Neural progenitor cell (in vitro differentiated cells): ENCODE results near the gene TFCP2L1.

Experiments used
- EZH2phosphoT487 ChIP-seq: fragments of 200-600 bp; sonication (generic); IDR thresholded peaks from 2 replicates; pipeline ENCODE4 v1.6.1; 2017; ENCODE audit warnings: antibody characterized with exemption
- TF ChIP-seq, protein P1 (sequence below): fragments of 200-600 bp; sonication (generic); IDR thresholded peaks from 2 replicates; pipeline ENCODE4 v1.5.1; 2017; ENCODE audit warnings: antibody characterized with exemption, mild to moderate bottlenecking

DNA sequence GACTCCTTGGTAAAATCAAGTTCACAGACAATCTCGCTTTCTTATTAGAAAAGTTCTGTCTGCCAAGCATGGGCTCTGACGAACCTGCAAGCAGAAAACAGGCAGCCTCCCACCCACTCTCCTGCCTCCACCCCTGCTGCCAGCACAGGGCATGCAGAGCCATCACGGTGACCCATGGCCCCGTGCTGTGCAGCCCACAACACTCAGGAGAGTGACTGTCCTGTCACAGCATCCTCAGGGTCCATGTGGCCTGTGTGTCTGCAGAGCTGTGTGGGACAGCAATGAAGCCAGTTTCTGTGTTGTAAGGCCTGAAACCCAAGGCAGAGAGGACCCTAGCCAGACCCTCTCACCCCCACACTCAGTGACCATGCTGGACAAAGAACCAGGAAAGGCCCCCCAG is 46.2 kb downstream of the TFCP2L1 start:
- TF ChIP-seq, protein P1, sequence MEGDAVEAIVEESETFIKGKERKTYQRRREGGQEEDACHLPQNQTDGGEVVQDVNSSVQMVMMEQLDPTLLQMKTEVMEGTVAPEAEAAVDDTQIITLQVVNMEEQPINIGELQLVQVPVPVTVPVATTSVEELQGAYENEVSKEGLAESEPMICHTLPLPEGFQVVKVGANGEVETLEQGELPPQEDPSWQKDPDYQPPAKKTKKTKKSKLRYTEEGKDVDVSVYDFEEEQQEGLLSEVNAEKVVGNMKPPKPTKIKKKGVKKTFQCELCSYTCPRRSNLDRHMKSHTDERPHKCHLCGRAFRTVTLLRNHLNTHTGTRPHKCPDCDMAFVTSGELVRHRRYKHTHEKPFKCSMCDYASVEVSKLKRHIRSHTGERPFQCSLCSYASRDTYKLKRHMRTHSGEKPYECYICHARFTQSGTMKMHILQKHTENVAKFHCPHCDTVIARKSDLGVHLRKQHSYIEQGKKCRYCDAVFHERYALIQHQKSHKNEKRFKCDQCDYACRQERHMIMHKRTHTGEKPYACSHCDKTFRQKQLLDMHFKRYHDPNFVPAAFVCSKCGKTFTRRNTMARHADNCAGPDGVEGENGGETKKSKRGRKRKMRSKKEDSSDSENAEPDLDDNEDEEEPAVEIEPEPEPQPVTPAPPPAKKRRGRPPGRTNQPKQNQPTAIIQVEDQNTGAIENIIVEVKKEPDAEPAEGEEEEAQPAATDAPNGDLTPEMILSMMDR, result no peak
- TF ChIP-seq EZH2phosphoT487, result no peak
